Nephron (organoid): ENCODE results near the gene UBE2K.
"Not testable (repeated sequence)": the region's sequence is repeated elsewhere in the genome, so short reads cannot be mapped to it uniquely, and the experiment has no call there.

Experiments used
- H3K27ac Mint-ChIP-seq, 3 experiments: 2 replicates each; pipeline ENCODE4 v1.8.0; 2020; ENCODE audit warnings: mixed read lengths in 3 of 3, mild to moderate bottlenecking in 2 of 3, moderate library complexity in 1 of 3
- H3K27me3 Mint-ChIP-seq: 2 replicates; pipeline ENCODE4 v1.8.0; 2021; ENCODE audit warnings: low read depth, mild to moderate bottlenecking, moderate library complexity, mixed read lengths
- H3K36me3 Mint-ChIP-seq: 2 replicates; pipeline ENCODE4 v1.8.0; 2020; ENCODE audit warnings: low read depth, mixed read lengths
- H3K4me1 Mint-ChIP-seq: 2 replicates; pipeline ENCODE4 v1.8.0; 2020; ENCODE audit warnings: mixed read lengths
- H3K4me3 Mint-ChIP-seq, 3 experiments: 2 replicates each; pipeline ENCODE4 v1.8.0; 2020; ENCODE audit warnings: mild to moderate bottlenecking in 3 of 3, mixed read lengths in 3 of 3, moderate library complexity in 2 of 3
- H3K9me3 Mint-ChIP-seq: 2 replicates; pipeline ENCODE4 v1.8.0; 2020; ENCODE audit warnings: mixed read lengths
- TF ChIP-seq, protein P1 (sequence below), 3 experiments: fragments of 200-600 bp; sonication (generic); IDR thresholded peaks; one replicate each; pipeline ENCODE4 v1.5.0; 2021; ENCODE audit warnings: antibody characterized with exemption in 3 of 3; ENCODE audit not compliant: unreplicated experiment in 3 of 3

Gene UBE2K

GRCh38 chr4:39655876-39656275 lies 42.1 kb upstream of the UBE2K start:
- no peaks in the 10 kb centered on the region for H3K9me3 Mint-ChIP-seq
- H3K36me3 Mint-ChIP-seq: no peaks in the 10 kb centered on the region
- TF ChIP-seq, protein P1, sequence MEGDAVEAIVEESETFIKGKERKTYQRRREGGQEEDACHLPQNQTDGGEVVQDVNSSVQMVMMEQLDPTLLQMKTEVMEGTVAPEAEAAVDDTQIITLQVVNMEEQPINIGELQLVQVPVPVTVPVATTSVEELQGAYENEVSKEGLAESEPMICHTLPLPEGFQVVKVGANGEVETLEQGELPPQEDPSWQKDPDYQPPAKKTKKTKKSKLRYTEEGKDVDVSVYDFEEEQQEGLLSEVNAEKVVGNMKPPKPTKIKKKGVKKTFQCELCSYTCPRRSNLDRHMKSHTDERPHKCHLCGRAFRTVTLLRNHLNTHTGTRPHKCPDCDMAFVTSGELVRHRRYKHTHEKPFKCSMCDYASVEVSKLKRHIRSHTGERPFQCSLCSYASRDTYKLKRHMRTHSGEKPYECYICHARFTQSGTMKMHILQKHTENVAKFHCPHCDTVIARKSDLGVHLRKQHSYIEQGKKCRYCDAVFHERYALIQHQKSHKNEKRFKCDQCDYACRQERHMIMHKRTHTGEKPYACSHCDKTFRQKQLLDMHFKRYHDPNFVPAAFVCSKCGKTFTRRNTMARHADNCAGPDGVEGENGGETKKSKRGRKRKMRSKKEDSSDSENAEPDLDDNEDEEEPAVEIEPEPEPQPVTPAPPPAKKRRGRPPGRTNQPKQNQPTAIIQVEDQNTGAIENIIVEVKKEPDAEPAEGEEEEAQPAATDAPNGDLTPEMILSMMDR (IDR thresholded peaks at IDR 0.05; ENCODE audit: unreplicated experiment in 3 of 3): no peak
- no peaks in the 10 kb centered on the region for H3K27me3 Mint-ChIP-seq
- H3K4me1 Mint-ChIP-seq: no peaks in the 10 kb centered on the region
- H3K4me3 Mint-ChIP-seq: no peak overlapping the region
- H3K27ac Mint-ChIP-seq: no peak overlapping the region

DNA sequence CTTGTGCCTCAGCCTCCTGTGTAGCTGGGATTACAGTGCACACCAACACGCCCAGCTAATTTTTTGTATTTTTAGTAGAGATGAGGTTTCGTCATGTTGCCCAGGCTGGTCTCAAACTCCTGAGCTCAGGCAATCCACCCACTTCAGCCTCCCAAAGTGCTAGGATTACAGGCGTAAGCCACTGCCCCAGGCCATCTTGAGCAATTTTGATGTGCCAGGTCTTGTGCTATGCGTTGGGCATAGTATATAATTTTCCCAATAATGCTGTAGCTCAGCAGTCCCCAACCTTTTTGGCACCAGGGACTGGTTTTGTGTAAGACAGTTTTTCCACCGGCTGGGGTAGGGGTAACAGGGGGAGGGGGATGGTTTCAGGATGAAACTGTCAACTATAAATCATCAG lies 41.3 kb upstream of the UBE2K start:
- not testable (repeated sequence) for H3K27me3 Mint-ChIP-seq, H3K9me3 Mint-ChIP-seq, H3K4me3 Mint-ChIP-seq

DNA sequence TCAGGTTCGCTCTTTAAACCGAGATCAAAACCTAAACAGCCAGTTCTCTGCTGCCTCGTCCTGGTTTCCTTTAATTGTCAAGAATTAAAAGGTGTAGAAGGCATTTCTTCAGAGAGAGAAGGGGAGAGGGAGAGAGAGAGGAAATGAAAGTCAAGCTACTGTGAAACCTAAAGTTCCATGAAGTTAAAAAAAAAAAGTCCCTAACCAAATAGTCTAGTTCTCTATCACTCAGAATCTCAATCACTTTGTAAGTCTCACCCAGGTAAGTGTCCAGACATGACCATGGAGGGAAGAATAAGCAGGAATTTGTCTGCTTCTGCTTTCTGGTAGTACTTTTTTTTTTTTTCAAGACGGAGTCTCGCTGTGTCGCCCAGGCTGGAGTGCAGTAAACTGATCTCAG lies 40.5 kb upstream of the UBE2K start:
- H3K27me3 Mint-ChIP-seq: no peaks in the 10 kb centered on the region
- H3K27ac Mint-ChIP-seq: no peak overlapping the region
- H3K9me3 Mint-ChIP-seq: no peaks in the 10 kb centered on the region
- no peak overlapping the region for H3K4me3 Mint-ChIP-seq
- H3K4me1 Mint-ChIP-seq: no peaks in the 10 kb centered on the region
- TF ChIP-seq, protein P1 (IDR thresholded peaks at IDR 0.05; ENCODE audit: unreplicated experiment in 3 of 3): no peak
- no peaks in the 10 kb centered on the region for H3K36me3 Mint-ChIP-seq

More for the DNA sequence above, 41.3 kb upstream of the UBE2K start:
- not testable (repeated sequence) for H3K27ac Mint-ChIP-seq, H3K4me1 Mint-ChIP-seq, H3K36me3 Mint-ChIP-seq

GRCh38 chr4:39658756-39659155 lies 39.2 kb upstream of the UBE2K start:
- Mint-ChIP-seq H3K27me3 (no peaks in the 10 kb centered on the region), H3K36me3 (no peaks in the 10 kb centered on the region), H3K4me3 (no peak overlapping the region), H3K9me3 (no peaks in the 10 kb centered on the region), H3K4me1 (no peaks in the 10 kb centered on the region), H3K27ac (no peak overlapping the region)
- TF ChIP-seq, protein P1 (IDR thresholded peaks at IDR 0.05; ENCODE audit: unreplicated experiment in 3 of 3): no peak

DNA sequence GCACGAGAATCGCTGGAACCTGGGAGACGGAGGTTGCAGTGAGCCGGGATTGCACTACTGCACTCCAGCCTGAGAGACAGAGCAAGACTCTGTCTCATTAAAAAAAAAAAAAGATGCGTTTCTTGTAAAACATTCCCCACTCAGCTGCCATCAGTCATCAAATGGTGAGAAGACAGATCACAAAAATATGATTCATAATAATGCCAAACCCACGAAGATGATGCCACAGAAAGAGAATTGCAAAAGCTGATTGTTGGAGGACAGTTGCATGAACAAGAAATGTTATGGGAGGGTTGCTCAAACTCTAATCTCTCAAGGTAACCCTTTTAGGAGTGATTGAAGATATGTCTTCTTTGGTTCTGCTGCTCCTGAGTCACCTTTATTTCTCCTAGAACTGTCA lies 37.9 kb upstream of the UBE2K start:
- no peak overlapping the region for H3K27ac Mint-ChIP-seq
- TF ChIP-seq, protein P1 (IDR thresholded peaks at IDR 0.05; ENCODE audit: unreplicated experiment in 3 of 3): no peak
- no peak overlapping the region for H3K4me3 Mint-ChIP-seq
- no peaks in the 10 kb centered on the region for H3K4me1 Mint-ChIP-seq
- H3K36me3 Mint-ChIP-seq: no peaks in the 10 kb centered on the region
- peaks cover 3% of the 10 kb centered on the region for H3K27me3 Mint-ChIP-seq
- H3K9me3 Mint-ChIP-seq: no peaks in the 10 kb centered on the region

DNA sequence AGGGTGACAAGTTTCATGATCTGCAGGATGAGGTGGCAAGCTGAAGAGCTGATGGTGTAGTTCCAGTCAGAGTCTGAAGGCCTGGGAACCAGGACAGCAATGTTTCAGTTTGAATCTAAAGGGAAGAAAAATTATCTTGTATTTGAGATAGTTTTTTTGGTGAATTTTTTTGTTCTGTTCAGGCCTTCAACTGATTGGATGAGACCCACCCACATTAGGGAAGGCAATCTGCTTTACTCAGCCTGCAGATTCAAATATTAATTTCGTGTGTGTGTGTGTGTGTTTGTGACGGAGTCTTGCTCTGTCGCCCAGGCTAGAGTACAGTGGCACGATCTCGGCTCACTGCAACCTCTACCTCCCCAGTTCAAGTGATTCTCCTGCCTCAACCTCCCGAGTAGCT lies 37.2 kb upstream of the UBE2K start:
- TF ChIP-seq, protein P1 (IDR thresholded peaks at IDR 0.05; ENCODE audit: unreplicated experiment in 3 of 3): no peak
- no peaks in the 10 kb centered on the region for H3K36me3 Mint-ChIP-seq
- H3K4me3 Mint-ChIP-seq: no peak overlapping the region
- H3K9me3 Mint-ChIP-seq: no peaks in the 10 kb centered on the region
- H3K4me1 Mint-ChIP-seq: no peaks in the 10 kb centered on the region
- peaks cover 3% of the 10 kb centered on the region for H3K27me3 Mint-ChIP-seq
- no peak overlapping the region for H3K27ac Mint-ChIP-seq
